Vagina (tissue), 2 donors: ENCODE data around the gene TMEM9.

Source experiments
- CTCF ChIP-seq, 3 experiments: fragments of 450-650 bp in 2 of 3; fragments of 200-600 bp in 1 of 3; sonication (generic) in 1 of 3; IDR thresholded peaks; one replicate each; pipeline ENCODE4 v1.5.1; 2017 to 2019; ENCODE audit warnings: antibody characterized with exemption in 3 of 3, mild to moderate bottlenecking in 2 of 3, moderate library complexity in 2 of 3
- POLR2AphosphoS5 ChIP-seq, 2 donors: sonication (generic); formaldehyde crosslinking; IDR thresholded peaks; one replicate each; pipeline ENCODE4 v1.9.0; 2017; ENCODE audit warnings: antibody characterized with exemption in 2 of 2, mild to moderate bottlenecking in 2 of 2, low read depth in 1 of 2; ENCODE audit not compliant: insufficient read depth in 1 of 2

- no peak for TF ChIP-seq POLR2AphosphoS5 (IDR thresholded peaks at IDR 0.05; ENCODE audit: insufficient read depth in 1 of 2, low read depth in 1 of 2)
- TF ChIP-seq CTCF (IDR thresholded peaks at IDR 0.05), result no peak
These were observed 2.5 kb upstream of the TMEM9 start for GRCh38 chr1:201156819-201157218.
